Epithelial cell of proximal tubule (primary cell): ENCODE data around the gene GRID2IP. TPM values are rescaled to one million over a fixed set of nuclear protein-coding genes. Genes with fewer than 3 reads are reported as not detected.
A peak's percentile ranks its signal among the peaks of the same experiment; 100 is the strongest.

Experiments used
- DNase-seq: peaks from one replicate; pipeline ENCODE4 v3.0.0-alpha.2; 2011; ENCODE audit warnings: low read depth
- H3K4me3 ChIP-seq: 2 replicates; pipeline ENCODE4 v1.5.1; 2011; ENCODE audit warnings: low read depth, mild to moderate bottlenecking, low read length
- total RNA-seq: library from RNA; depleted of rRNA; stranded (reverse); fragments of >200 nt; gene quantifications from 2 replicates; pipeline ENCODE4 v1.2.3, GENCODE V29; 2015
- TF ChIP-seq, protein P1 (sequence below): conservative IDR thresholded peaks from 2 replicates; pipeline ENCODE4 v1.5.1; 2012; ENCODE audit warnings: low read depth, mild to moderate bottlenecking, low read length

Gene GRID2IP
- total RNA-seq, 1 donor from 2014 or later, result not detected

DNA sequence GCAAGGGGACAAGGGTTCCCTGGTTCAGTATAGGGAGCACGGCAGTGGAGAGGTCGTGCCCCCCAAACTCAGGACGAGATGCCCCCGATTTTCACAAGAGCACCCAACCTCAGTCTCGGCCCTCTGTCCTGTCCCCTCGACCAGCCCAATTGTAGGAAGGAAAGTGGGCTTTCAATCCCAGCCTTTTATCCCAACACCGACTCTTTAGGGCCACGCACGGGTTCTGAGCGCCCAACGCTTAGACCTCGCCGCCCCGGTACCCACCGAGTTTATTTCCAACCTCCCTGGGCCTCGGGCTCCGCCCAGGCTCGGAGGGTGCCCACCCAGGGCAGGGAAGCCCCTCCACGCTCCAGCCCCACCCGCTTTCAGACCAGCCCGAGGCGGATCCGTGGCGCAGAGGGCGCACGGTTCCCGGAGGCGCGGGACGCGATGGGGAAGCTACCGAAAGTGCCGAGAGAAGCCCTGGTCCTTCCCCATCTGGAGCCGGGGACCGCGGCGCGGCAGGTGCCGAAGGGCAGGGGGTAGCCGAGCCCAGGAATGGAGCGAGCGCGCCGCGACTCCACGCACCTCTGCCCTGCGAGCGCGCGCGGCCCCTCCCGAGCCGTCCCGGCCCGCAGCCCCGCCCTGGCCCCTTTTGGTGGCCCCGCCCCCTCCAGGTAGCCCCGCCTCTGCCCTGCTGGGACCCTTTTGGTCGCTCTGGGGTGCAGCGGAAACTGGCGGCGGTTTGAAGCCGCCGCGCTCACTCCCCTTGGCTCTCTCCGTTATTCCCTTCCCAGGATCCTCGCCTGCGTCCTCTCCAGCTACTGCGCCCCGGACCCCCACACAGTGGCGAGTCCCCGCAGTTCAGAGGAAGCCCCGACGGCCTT is 20.4 kb downstream of the GRID2IP start:
- DNase-seq, result no peak
- H3K4me3 ChIP-seq, result peak overlapping the region; percentile 35
- TF ChIP-seq, protein P1, sequence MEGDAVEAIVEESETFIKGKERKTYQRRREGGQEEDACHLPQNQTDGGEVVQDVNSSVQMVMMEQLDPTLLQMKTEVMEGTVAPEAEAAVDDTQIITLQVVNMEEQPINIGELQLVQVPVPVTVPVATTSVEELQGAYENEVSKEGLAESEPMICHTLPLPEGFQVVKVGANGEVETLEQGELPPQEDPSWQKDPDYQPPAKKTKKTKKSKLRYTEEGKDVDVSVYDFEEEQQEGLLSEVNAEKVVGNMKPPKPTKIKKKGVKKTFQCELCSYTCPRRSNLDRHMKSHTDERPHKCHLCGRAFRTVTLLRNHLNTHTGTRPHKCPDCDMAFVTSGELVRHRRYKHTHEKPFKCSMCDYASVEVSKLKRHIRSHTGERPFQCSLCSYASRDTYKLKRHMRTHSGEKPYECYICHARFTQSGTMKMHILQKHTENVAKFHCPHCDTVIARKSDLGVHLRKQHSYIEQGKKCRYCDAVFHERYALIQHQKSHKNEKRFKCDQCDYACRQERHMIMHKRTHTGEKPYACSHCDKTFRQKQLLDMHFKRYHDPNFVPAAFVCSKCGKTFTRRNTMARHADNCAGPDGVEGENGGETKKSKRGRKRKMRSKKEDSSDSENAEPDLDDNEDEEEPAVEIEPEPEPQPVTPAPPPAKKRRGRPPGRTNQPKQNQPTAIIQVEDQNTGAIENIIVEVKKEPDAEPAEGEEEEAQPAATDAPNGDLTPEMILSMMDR, result no peak

DNA sequence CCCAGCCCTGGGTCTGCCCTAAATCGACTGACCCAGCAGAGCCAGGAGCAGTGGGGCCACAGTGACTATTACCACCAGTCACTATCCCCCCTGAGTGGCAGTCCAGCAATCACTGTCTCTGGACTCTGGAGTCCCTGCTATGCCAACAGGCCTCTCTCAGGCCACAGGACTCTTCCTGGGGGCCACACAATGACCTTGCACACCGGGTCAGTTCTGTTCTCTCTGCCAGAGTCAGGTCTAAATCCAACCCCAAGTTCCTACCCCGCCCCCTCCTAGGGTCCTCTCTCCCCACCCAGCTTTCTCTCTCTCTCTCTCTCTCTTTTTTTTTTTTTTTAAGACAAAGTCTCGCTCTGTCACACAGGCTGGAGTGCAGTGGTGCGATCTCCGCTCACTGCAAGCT is 21.6 kb downstream of the GRID2IP start:
- no peak overlapping the region for H3K4me3 ChIP-seq
- TF ChIP-seq, protein P1, result no peak
- no peak for DNase-seq

DNA sequence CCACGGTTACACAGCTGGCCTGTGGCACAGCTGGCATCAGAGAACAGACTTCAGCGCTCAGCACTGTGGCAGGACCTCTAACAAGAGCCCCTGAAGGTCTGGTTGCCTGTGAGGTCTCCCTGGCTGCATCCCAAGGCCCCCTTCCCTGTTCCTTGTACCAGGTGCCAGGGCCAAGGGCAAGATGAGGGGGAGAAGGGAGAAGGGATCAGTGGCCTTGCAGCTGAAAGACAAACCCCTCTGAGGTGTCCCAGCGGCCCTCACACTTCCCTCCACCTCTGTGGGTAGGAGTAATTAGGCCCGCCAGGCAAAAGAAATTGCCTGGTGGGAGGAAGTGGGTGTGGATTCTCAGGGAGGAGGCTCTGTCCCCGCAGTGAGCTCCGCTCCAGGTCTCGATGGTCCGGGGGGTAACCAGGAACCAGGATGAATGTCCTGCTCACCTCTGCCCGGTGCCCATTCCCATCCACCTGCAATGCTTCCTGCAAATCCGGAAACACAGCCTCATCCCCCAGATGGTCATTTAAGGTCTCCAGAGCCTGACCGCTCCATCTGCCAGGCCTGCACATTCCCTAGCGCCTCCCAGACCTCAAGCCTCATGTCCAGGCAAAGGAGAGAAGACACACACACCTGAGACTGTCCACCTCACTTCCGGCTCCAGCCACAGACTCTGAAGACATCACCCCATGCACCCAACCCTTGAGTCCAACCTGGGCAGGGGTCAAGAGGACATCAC is 22.7 kb downstream of the GRID2IP start:
- no peak overlapping the region for H3K4me3 ChIP-seq
- TF ChIP-seq, protein P1, result no peak
- no peak for DNase-seq

DNA sequence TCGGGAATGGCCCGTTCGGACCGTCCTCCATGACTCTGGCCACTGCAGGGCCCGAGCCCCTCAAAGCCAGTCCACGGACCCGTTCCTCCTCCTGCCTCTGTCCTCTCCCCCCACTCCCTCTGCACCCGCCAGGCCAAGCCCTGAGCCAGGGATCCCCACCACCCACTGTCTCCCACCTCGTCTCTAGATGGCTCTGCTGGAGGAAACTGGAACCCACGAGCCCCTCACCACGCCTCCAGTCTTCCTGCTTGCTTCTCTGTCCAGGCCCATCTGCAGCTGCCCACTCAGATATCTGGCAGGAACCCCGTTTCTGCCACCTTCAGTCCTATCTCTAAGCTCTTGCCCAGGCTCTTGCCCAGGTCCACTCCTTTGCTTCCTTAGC is 24.3 kb downstream of the GRID2IP start:
- DNase-seq, result no peak
- TF ChIP-seq, protein P1, result no peak
- H3K4me3 ChIP-seq, result no peak overlapping the region

GRCh38 chr7:6520163-6520981 is 30.9 kb downstream of the GRID2IP start:
- H3K4me3 ChIP-seq, result no peak overlapping the region
- DNase-seq, result no peak
- TF ChIP-seq, protein P1, result no peak

DNA sequence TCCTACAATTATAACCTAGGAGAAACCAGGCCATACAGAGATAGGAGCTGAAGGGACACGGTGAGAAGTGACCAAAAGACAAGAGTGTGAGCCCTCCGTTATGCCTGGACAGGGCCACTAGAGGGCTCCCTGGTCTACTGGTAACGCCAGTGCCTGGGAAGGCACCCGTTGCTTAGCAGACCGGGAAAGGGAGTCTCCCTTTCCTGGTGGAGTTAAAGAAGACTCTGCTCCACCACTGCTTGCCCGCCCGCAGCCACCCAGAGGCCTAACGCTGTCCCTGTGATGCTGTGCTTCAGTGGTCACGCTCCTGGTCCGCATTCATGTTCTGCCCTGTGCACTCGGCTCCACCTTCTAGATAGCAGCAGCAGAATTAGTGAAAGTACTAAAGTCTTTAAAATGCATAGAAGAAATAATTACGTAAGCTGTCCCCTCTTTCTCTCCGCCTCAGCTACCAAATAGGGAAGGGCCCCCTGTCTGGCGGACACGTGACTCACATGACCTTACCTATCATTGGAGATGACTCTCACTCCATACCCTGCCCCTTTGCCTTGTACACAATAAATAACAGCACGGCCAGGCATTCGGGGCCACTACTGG is 34.8 kb downstream of the GRID2IP start:
- peak overlapping the region; percentile 32 for H3K4me3 ChIP-seq
- no peak for DNase-seq
- TF ChIP-seq, protein P1, result peak; percentile 92
